ENCODE measurements around the gene VWC2L. TPM values are rescaled to one million over a fixed set of nuclear protein-coding genes. Genes with fewer than 3 reads are reported as not detected.

VWC2L gene
- total RNA-seq, 2 donors from 2014 or later = not detected

GRCh38 chr2:214507032-214507431, 96.2 kb downstream of the VWC2L start:
- no peaks in the 10 kb centered on the region for H3K4me1 ChIP-seq
- intact Hi-C loops (cut with DNase I) = no loop called here
- TF ChIP-seq CTCF (IDR thresholded peaks at IDR 0.05) = no peak

GRCh38 chr2:214514704-214515103, 103.8 kb downstream of the VWC2L start:
- no peaks in the 10 kb centered on the region for H3K4me1 ChIP-seq
- intact Hi-C loops (cut with DNase I) = no loop called here

More at GRCh38 chr2:214507032-214507431, 96.2 kb downstream of the VWC2L start:
- no peaks in the 10 kb centered on the region for H3K27me3 ChIP-seq
- H3K27ac ChIP-seq = no peak overlapping the region
- H3K4me3 ChIP-seq = no peak overlapping the region
- H3K9me3 ChIP-seq = no peaks in the 10 kb centered on the region
- H3K9ac ChIP-seq (ENCODE audit: low read depth in 2 of 2, low read length in 2 of 2) = no peak overlapping the region
- no peaks in the 10 kb centered on the region for H3K36me3 ChIP-seq
- DNase-seq = no peak

GRCh38 chr2:214515111-214515510, 104.3 kb downstream of the VWC2L start:
- H3K27me3 ChIP-seq = no peaks in the 10 kb centered on the region

More at GRCh38 chr2:214514704-214515103, 103.8 kb downstream of the VWC2L start:
- no peak for TF ChIP-seq CTCF (IDR thresholded peaks at IDR 0.05)
- no peak for DNase-seq
- Histone ChIP-seq H3K9me3 (no peaks in the 10 kb centered on the region), H3K4me3 (no peak overlapping the region), H3K27me3 (no peaks in the 10 kb centered on the region), H3K9ac (ENCODE audit: low read depth in 2 of 2, low read length in 2 of 2) (no peak overlapping the region), H3K36me3 (no peaks in the 10 kb centered on the region), H3K27ac (no peak overlapping the region)

GRCh38 chr2:214519258-214519818, 108.5 kb downstream of the VWC2L start:
- intact Hi-C loops (cut with DNase I) = no loop called here
- TF ChIP-seq CTCF (IDR thresholded peaks at IDR 0.05) = no peak
- DNase-seq = no peak

More at GRCh38 chr2:214515111-214515510, 104.3 kb downstream of the VWC2L start:
- Histone ChIP-seq H3K27ac (no peak overlapping the region), H3K9me3 (no peaks in the 10 kb centered on the region), H3K4me3 (no peak overlapping the region), H3K4me1 (no peaks in the 10 kb centered on the region), H3K36me3 (no peaks in the 10 kb centered on the region), H3K9ac (ENCODE audit: low read depth in 2 of 2, low read length in 2 of 2) (no peak overlapping the region)
- no peak for DNase-seq
- intact Hi-C loops (cut with DNase I) = no loop called here
- no peak for TF ChIP-seq CTCF (IDR thresholded peaks at IDR 0.05)

GRCh38 chr2:214529021-214529420, 118.2 kb downstream of the VWC2L start:
- intact Hi-C loops (cut with DNase I) = no loop called here
- Histone ChIP-seq H3K9ac (ENCODE audit: low read depth in 2 of 2, low read length in 2 of 2) (no peak overlapping the region), H3K9me3 (no peaks in the 10 kb centered on the region), H3K4me1 (no peaks in the 10 kb centered on the region), H3K36me3 (no peaks in the 10 kb centered on the region), H3K27me3 (no peaks in the 10 kb centered on the region), H3K27ac (no peak overlapping the region), H3K4me3 (no peak overlapping the region)
- TF ChIP-seq CTCF (IDR thresholded peaks at IDR 0.05) = no peak
- no peak for DNase-seq

More at GRCh38 chr2:214519258-214519818, 108.5 kb downstream of the VWC2L start:
- Histone ChIP-seq H3K36me3 (no peaks in the 10 kb centered on the region), H3K9ac (ENCODE audit: low read depth in 2 of 2, low read length in 2 of 2) (no peak overlapping the region), H3K27me3 (no peaks in the 10 kb centered on the region), H3K4me1 (no peaks in the 10 kb centered on the region), H3K9me3 (no peaks in the 10 kb centered on the region), H3K4me3 (no peak overlapping the region), H3K27ac (no peak overlapping the region)
